Measurements from ENCODE around the gene ALG11. TPM values are rescaled to one million over a fixed set of nuclear protein-coding genes. Genes with fewer than 3 reads are reported as not detected.
A peak's percentile ranks its signal among the peaks of the same experiment; 100 is the strongest.

Gene ALG11
- polyA plus RNA-seq, 1 donor from 2014 or later = 29.2 TPM

DNA sequence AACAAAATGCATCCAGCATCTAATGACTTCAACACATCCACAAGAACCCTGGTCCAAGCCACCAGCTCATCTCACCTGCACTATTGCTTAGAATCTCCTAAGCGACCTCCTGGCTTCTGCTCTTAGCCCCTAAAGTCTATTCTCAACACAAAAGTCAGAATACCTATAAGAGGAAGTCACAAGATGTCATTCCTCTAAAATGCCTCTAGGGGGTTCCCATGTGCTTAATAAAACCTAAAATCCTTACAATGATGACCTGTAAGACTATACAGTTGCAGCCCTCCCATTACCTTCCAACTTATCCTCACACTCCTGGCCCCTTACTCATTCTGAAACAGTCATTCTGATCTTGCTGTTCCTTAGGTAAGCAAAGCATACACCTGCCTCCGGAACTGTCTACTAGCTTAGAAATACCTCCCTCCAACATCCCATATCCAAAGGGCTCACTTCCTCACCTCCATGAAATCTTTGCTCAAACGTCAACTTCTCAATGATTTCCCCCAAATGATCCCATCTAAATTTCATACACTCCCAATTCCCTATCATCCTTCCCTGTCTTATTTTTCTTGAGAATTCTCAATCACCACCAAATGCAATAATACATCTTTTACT lies 11.0 kb upstream of the ALG11 start:
- Histone ChIP-seq H2AFZ (ENCODE audit: low read depth, low read length) (no peak overlapping the region), H3K9ac (ENCODE audit: low read length) (no peak overlapping the region), H3K4me3 (ENCODE audit: low read length) (no peak overlapping the region), H3K36me3 (ENCODE audit: insufficient read depth, low read length) (no peaks in the 10 kb centered on the region), H3K9me2 (ENCODE audit: insufficient read depth, low read length) (no peaks in the 10 kb centered on the region), H3K9me3 (ENCODE audit: low read length) (no peaks in the 10 kb centered on the region), H4K20me1 (ENCODE audit: insufficient read depth) (no peaks in the 10 kb centered on the region), H3F3A (ENCODE audit: insufficient read depth, low read length, poor library complexity, severe bottlenecking) (no peaks in the 10 kb centered on the region), H3K4me2 (ENCODE audit: low read length) (no peak overlapping the region), H3K27ac (ENCODE audit: low read length) (no peak overlapping the region), H3K27me3 (ENCODE audit: insufficient read depth, low read depth, low read length) (no peaks in the 10 kb centered on the region), H3K79me2 (replicated peaks; ENCODE audit: insufficient read depth, low read length) (peaks cover 3% of the 10 kb centered on the region)
- TF ChIP-seq, protein P1, sequence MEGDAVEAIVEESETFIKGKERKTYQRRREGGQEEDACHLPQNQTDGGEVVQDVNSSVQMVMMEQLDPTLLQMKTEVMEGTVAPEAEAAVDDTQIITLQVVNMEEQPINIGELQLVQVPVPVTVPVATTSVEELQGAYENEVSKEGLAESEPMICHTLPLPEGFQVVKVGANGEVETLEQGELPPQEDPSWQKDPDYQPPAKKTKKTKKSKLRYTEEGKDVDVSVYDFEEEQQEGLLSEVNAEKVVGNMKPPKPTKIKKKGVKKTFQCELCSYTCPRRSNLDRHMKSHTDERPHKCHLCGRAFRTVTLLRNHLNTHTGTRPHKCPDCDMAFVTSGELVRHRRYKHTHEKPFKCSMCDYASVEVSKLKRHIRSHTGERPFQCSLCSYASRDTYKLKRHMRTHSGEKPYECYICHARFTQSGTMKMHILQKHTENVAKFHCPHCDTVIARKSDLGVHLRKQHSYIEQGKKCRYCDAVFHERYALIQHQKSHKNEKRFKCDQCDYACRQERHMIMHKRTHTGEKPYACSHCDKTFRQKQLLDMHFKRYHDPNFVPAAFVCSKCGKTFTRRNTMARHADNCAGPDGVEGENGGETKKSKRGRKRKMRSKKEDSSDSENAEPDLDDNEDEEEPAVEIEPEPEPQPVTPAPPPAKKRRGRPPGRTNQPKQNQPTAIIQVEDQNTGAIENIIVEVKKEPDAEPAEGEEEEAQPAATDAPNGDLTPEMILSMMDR (IDR thresholded peaks at IDR 0.05; ENCODE audit: poor library complexity, severe bottlenecking) = peak; percentile 50
- no peak for TF ChIP-seq SMC3 (conservative IDR thresholded peaks at IDR 0.05; ENCODE audit: poor library complexity)

DNA sequence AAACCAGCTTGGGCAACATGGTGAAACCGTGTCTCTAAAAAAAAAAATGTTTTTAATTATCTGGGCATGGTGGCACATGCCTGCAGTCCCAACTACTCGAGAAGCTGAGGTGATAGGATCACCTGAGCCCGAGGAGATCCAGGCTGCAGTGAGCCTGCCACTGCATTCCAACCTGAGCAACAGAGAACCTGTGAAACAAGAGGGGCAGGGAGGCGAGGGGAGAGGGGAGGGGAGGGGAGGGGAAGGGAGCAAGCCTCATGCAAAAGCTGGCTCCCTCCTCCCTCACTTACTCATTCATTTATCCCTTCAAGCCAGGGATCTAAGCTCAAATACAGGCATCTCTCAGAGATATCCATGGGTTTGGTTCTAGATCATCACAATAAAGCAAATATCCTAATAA lies 9.8 kb upstream of the ALG11 start:
- H3K9me2 ChIP-seq (ENCODE audit: insufficient read depth, low read length) = no peaks in the 10 kb centered on the region
- H4K20me1 ChIP-seq (ENCODE audit: insufficient read depth) = no peaks in the 10 kb centered on the region
- TF ChIP-seq, protein P1 (IDR thresholded peaks at IDR 0.05; ENCODE audit: poor library complexity, severe bottlenecking) = no peak
- TF ChIP-seq POLR2AphosphoS5 (IDR thresholded peaks at IDR 0.05) = no peak
- TF ChIP-seq SMC3 (conservative IDR thresholded peaks at IDR 0.05; ENCODE audit: poor library complexity) = no peak
- TF ChIP-seq, protein P2, sequence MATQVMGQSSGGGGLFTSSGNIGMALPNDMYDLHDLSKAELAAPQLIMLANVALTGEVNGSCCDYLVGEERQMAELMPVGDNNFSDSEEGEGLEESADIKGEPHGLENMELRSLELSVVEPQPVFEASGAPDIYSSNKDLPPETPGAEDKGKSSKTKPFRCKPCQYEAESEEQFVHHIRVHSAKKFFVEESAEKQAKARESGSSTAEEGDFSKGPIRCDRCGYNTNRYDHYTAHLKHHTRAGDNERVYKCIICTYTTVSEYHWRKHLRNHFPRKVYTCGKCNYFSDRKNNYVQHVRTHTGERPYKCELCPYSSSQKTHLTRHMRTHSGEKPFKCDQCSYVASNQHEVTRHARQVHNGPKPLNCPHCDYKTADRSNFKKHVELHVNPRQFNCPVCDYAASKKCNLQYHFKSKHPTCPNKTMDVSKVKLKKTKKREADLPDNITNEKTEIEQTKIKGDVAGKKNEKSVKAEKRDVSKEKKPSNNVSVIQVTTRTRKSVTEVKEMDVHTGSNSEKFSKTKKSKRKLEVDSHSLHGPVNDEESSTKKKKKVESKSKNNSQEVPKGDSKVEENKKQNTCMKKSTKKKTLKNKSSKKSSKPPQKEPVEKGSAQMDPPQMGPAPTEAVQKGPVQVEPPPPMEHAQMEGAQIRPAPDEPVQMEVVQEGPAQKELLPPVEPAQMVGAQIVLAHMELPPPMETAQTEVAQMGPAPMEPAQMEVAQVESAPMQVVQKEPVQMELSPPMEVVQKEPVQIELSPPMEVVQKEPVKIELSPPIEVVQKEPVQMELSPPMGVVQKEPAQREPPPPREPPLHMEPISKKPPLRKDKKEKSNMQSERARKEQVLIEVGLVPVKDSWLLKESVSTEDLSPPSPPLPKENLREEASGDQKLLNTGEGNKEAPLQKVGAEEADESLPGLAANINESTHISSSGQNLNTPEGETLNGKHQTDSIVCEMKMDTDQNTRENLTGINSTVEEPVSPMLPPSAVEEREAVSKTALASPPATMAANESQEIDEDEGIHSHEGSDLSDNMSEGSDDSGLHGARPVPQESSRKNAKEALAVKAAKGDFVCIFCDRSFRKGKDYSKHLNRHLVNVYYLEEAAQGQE (IDR thresholded peaks at IDR 0.05; ENCODE audit: borderline replicate concordance) = no peak
- TF ChIP-seq TAF1 (IDR thresholded peaks at IDR 0.05; ENCODE audit: low read depth) = no peak
- TF ChIP-seq EP300 (conservative IDR thresholded peaks at IDR 0.05; ENCODE audit: poor library complexity, severe bottlenecking) = no peak
- TF ChIP-seq RAD21 (conservative IDR thresholded peaks at IDR 0.05) = no peak
- TF ChIP-seq MXI1 (conservative IDR thresholded peaks at IDR 0.05; ENCODE audit: poor library complexity, severe bottlenecking) = no peak
- no peak overlapping the region for H3K9ac ChIP-seq (ENCODE audit: low read length)
- H3K27me3 ChIP-seq (ENCODE audit: insufficient read depth, low read depth, low read length) = no peaks in the 10 kb centered on the region
- H3K4me3 ChIP-seq (ENCODE audit: low read length) = no peak overlapping the region
- H3K9me3 ChIP-seq (ENCODE audit: low read length) = no peaks in the 10 kb centered on the region
- no peak overlapping the region for H2AFZ ChIP-seq (ENCODE audit: low read depth, low read length)
- H3F3A ChIP-seq (ENCODE audit: insufficient read depth, low read length, poor library complexity, severe bottlenecking) = no peaks in the 10 kb centered on the region
- H3K36me3 ChIP-seq (ENCODE audit: insufficient read depth, low read length) = no peaks in the 10 kb centered on the region
- no peak overlapping the region for H3K4me2 ChIP-seq (ENCODE audit: low read length)
- no peak overlapping the region for H3K27ac ChIP-seq (ENCODE audit: low read length)
- peaks cover 1% of the 10 kb centered on the region for H3K79me2 ChIP-seq (replicated peaks; ENCODE audit: insufficient read depth, low read length)
